ENCODE data around the gene SCNN1A.

The SCNN1A gene

DNA sequence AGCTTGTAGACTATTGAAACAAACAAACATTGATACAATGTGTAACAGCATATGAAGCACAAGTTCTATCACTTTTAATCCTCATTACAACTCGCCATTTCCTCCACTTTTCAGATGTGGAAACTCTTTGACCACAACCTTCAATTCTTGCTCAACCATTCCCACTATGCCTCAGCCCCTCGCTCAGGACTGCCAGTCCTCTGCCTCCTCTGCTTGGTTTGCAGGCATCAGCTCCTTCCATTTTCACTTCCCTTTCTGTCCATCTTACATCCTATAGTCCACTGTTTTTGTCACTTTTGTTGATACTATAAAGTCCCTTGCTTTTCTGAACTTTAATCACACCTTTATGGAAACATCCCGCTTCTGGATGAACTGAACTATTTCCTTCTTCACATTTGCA, 41.2 kb upstream of the SCNN1A start:
- TF ChIP-seq, protein P1, sequence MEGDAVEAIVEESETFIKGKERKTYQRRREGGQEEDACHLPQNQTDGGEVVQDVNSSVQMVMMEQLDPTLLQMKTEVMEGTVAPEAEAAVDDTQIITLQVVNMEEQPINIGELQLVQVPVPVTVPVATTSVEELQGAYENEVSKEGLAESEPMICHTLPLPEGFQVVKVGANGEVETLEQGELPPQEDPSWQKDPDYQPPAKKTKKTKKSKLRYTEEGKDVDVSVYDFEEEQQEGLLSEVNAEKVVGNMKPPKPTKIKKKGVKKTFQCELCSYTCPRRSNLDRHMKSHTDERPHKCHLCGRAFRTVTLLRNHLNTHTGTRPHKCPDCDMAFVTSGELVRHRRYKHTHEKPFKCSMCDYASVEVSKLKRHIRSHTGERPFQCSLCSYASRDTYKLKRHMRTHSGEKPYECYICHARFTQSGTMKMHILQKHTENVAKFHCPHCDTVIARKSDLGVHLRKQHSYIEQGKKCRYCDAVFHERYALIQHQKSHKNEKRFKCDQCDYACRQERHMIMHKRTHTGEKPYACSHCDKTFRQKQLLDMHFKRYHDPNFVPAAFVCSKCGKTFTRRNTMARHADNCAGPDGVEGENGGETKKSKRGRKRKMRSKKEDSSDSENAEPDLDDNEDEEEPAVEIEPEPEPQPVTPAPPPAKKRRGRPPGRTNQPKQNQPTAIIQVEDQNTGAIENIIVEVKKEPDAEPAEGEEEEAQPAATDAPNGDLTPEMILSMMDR (IDR thresholded peaks at IDR 0.05; ENCODE audit: low read depth, low read length) = no peak
- DNase-seq (ENCODE audit: low read depth, low spot score) = no peak
- H3K4me3 ChIP-seq (ENCODE audit: low read depth, low read length) = no peak overlapping the region
- in situ Hi-C loops (cut with HindIII; ENCODE audit: low sequenced_read_pairs) = no loop called here

DNA sequence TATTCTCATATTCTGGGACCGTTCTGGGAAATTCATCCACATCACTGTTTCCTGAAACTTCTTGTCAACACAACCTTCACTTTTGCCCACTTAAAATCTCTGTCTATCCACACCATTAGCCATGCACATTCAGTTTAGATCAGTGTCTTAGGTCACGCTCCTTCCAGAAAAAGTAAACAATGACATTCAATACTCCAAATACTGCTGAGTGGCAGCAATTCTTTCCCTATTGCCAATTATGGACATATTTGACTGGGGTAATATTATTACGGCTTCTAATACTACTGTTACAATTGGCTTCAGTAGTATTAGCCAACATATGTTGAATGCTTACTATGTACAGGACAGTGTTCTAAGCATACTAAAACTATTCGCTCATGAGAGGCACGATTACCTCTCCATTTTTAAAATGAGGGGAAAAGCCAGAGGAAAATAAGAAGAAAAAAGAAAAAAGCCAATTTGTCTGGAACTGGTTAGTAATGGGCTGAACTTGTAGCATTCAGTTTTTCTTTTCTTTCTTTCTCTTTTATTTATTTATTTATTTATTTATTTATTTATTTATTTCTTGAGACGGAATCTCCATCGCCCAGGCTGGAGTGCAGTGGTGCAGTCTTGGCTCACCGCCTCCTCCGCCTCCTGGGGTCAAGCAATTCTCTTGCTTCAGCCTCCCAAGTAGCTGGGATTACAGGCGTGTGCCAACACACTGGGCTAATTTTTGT, 32.0 kb upstream of the SCNN1A start:
- DNase-seq (ENCODE audit: low read depth, low spot score) = no peak
- in situ Hi-C loops (cut with HindIII; ENCODE audit: low sequenced_read_pairs) = no loop called here
- H3K4me3 ChIP-seq (ENCODE audit: low read depth, low read length) = no peak overlapping the region
- TF ChIP-seq, protein P1 (IDR thresholded peaks at IDR 0.05; ENCODE audit: low read depth, low read length) = no peak

DNA sequence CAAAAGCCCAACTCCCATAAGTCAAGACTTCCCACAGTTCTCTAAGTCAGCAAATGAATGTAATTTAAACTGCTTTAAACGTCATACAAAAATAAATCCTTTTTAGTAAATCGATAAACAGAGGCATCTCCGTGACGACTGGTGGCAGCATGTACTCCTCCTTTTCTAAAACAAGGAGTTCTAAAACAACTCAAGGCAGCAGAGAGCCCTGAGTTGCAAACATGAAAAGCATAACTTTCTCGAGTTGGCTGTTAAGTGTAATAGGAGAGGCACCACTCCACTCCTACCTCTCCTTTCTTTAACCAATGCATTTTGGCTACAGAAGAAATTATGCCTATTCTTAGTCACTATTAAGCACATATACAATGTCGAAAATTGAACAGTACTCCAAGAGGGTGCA, 30.6 kb upstream of the SCNN1A start:
- no peak for DNase-seq (ENCODE audit: low read depth, low spot score)
- in situ Hi-C loops (cut with HindIII; ENCODE audit: low sequenced_read_pairs) = no loop called here
- no peak overlapping the region for H3K4me3 ChIP-seq (ENCODE audit: low read depth, low read length)
- TF ChIP-seq, protein P1 (IDR thresholded peaks at IDR 0.05; ENCODE audit: low read depth, low read length) = no peak

DNA sequence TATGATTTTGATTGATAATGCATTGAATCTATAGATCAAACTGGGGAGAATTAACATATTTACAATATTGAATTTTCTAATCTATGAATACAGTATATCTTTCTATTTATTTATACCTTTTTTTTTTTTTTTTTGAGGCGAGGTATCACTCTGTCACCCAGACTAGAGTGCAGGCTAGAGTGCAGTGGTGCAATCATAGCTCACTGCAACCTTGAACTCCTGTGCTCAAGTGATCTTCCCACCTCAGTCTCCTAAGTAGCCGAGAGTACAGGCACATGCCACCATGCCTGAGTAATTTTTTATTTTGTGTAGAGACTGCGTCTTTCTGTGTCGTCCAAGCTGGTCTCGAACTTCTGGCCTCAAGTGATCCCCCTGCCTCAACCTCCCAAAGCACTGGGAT, 29.0 kb upstream of the SCNN1A start:
- no peak for DNase-seq (ENCODE audit: low read depth, low spot score)
- in situ Hi-C loops (cut with HindIII; ENCODE audit: low sequenced_read_pairs) = no loop called here
- TF ChIP-seq, protein P1 (IDR thresholded peaks at IDR 0.05; ENCODE audit: low read depth, low read length) = no peak
- no peak overlapping the region for H3K4me3 ChIP-seq (ENCODE audit: low read depth, low read length)

DNA sequence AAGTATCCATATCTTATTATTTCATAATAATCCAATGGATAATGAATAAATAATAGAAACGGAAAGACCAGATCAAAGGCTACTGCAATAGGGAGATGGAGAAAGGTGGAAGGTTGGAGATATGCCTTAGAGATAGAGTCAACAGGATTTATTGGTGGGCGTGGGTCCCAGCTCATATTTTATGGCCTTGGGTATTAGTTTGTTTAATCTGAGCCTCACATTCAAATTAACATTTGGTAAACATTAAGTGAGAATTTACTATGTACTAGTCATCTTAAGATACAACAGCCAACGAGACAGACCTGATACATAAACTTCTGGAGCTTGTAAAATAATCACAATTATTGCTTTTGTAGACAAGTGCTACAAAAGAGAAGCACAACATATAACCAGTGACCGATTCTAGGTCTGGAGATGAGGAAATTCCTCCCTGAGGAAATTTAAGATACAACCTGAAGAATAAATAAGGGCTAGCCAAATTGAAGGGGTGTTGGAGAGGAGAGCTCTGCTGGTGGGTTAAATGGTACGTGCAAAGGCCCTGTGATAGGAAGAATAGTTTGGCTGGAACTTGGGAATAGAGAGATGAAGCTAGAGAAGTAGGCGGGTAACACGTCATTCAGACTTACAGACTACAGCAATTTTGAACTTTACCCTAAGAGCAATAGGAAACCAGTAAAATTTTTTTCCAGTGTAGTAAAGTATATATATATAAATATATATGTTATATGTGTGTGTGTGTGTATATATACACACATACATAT, 24.7 kb upstream of the SCNN1A start:
- TF ChIP-seq, protein P1 (IDR thresholded peaks at IDR 0.05; ENCODE audit: low read depth, low read length) = no peak
- no peak overlapping the region for H3K4me3 ChIP-seq (ENCODE audit: low read depth, low read length)
- in situ Hi-C loops (cut with HindIII; ENCODE audit: low sequenced_read_pairs) = no loop called here
- DNase-seq (ENCODE audit: low read depth, low spot score) = no peak

DNA sequence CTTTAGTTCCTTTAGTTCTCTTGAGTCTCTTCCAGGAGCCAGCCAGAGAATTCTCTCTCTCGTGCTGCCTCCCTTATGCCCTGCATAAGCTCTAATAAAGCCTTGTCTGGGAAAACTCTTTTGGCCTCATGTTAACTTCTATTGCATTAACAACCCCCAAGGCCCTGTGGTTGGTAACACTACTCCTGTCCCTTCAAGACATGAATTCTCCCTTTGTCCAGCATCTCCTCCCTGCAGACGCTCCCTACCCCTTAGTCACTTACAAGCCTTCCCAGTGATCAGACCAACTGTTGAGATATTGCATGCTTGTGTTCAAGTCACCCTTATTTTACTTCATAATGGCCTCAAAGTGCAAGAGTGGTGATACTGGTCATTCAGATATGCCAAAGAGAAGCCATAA, 20.7 kb upstream of the SCNN1A start:
- in situ Hi-C loops (cut with HindIII; ENCODE audit: low sequenced_read_pairs) = no loop called here
- TF ChIP-seq, protein P1 (IDR thresholded peaks at IDR 0.05; ENCODE audit: low read depth, low read length) = no peak
- DNase-seq (ENCODE audit: low read depth, low spot score) = no peak
- H3K4me3 ChIP-seq (ENCODE audit: low read depth, low read length) = no peak overlapping the region
